Endodermal cell (in vitro differentiated cells): ENCODE data around the gene SENP8. TPM values are rescaled to one million over a fixed set of nuclear protein-coding genes. Genes with fewer than 3 reads are reported as not detected.
"Not testable (repeated sequence)": the region's sequence is repeated elsewhere in the genome, so short reads cannot be mapped to it uniquely, and the experiment has no call there.

Source experiments
- DNase-seq: peaks from one replicate; pipeline ENCODE4 v3.0.0-alpha.2; 2017
- H3K27ac ChIP-seq: 2 replicates; pipeline ENCODE4 v1.5.1; 2013; ENCODE audit warnings: mild to moderate bottlenecking, low read depth, low read length, moderate library complexity
- H3K27me3 ChIP-seq: 2 replicates; pipeline ENCODE4 v1.6.1; 2013; ENCODE audit warnings: mild to moderate bottlenecking, low read length, moderate library complexity; ENCODE audit not compliant: insufficient read depth, control insufficient read depth, poor library complexity, severe bottlenecking
- H3K36me3 ChIP-seq: 2 replicates; pipeline ENCODE4 v1.7.0; 2013; ENCODE audit warnings: mild to moderate bottlenecking, low read length, moderate library complexity; ENCODE audit not compliant: control insufficient read depth, insufficient read depth
- H3K4me1 ChIP-seq: one replicate; pipeline ENCODE4 v1.7.0; 2013; ENCODE audit warnings: low read length; ENCODE audit not compliant: control insufficient read depth, insufficient read depth
- H3K4me3 ChIP-seq: 2 replicates; pipeline ENCODE4 v1.5.1; 2013; ENCODE audit warnings: mild to moderate bottlenecking, low read length, moderate library complexity
- H3K9ac ChIP-seq: 2 replicates; pipeline ENCODE4 v1.6.1; 2013; ENCODE audit warnings: mild to moderate bottlenecking, low read length, moderate library complexity; ENCODE audit not compliant: poor library complexity, severe bottlenecking; ENCODE audit errors: extremely low read depth
- H3K9me3 ChIP-seq: 2 replicates; pipeline ENCODE4 v1.6.1; 2013; ENCODE audit warnings: mild to moderate bottlenecking, low read length, moderate library complexity; ENCODE audit not compliant: control insufficient read depth
- H3K27ac Mint-ChIP-seq: 2 replicates; pipeline ENCODE4 v1.8.0; 2020; ENCODE audit warnings: mixed read lengths
- H3K27me3 Mint-ChIP-seq: 2 replicates; pipeline ENCODE4 v1.8.0; 2021; ENCODE audit warnings: mild to moderate bottlenecking, mixed read lengths; ENCODE audit not compliant: insufficient read depth
- H3K36me3 Mint-ChIP-seq: 2 replicates; pipeline ENCODE4 v1.8.0; 2020; ENCODE audit warnings: low read depth, mixed read lengths
- H3K4me1 Mint-ChIP-seq: 2 replicates; pipeline ENCODE4 v1.8.0; 2020; ENCODE audit warnings: mixed read lengths
- H3K4me3 Mint-ChIP-seq: 2 replicates; pipeline ENCODE4 v1.8.0; 2020; ENCODE audit warnings: mild to moderate bottlenecking, moderate library complexity, mixed read lengths
- H3K9me3 Mint-ChIP-seq: 2 replicates; pipeline ENCODE4 v1.8.0; 2020; ENCODE audit warnings: mild to moderate bottlenecking, mixed read lengths
- CTCF ChIP-seq: fragments of 200-600 bp; sonication (generic); conservative IDR thresholded peaks from 2 replicates; pipeline ENCODE4 v1.5.0; 2021; ENCODE audit warnings: antibody characterized with exemption, mild to moderate bottlenecking
- WGBS, 2 experiments: methylation state at CpG; one replicate each; pipeline versions ENCODE4 v1.1.5 to v1.1.7; 2013; ENCODE audit warnings: missing lambda C conversion rate in 2 of 2, mixed read lengths in 1 of 2; ENCODE audit not compliant: insufficient coverage in 1 of 2, insufficient read length in 1 of 2; 5-methylcytosine and 5-hydroxymethylcytosine counted together
- long read RNA-seq, 4 experiments: library from polyadenylated mRNA in 2 of 4; library from RNA in 1 of 4; library from capped mRNA in 1 of 4; stranded (forward) in 3 of 4; unstranded in 1 of 4; transcript quantifications; one replicate each; pipeline ENCODE4 v2.0.0, GENCODE V29; 2020 to 2021; ENCODE audit warnings: inconsistent platforms in 1 of 4
- polyA plus RNA-seq, 2 experiments: library from polyadenylated mRNA; stranded (reverse); fragments of 50-300 nt; gene quantifications; one replicate each; pipeline ENCODE4 v1.2.3, GENCODE V29; 2013
- total RNA-seq, 2 donors: library from RNA; stranded (reverse); fragmentation: NEBNext Ultra II Directional in 1 of 2; extraction: Animal tissue kit (Norgen Biotek cat#: 25700) in 1 of 2; gene quantifications; 2 replicates in 1 of 2; 3 replicates in 1 of 2; pipeline ENCODE4 v1.2.1, GENCODE V29; 2021

Gene SENP8
- total RNA-seq: 1 to 10 TPM; 4.7 to 6.6 TPM
- 6.4 TPM for polyA plus RNA-seq (2013, experiment 1 of 2)
- 6.0 TPM for polyA plus RNA-seq (2013, experiment 2 of 2)
- long read RNA-seq, experiment 1, full-length matches to known transcripts: 1 of 1 reads
- long read RNA-seq, experiment 1, partial matches to known transcripts: 0 of 1 reads
- long read RNA-seq, experiment 1, other reads (novel, unspliced or antisense): 0 of 1 reads
- long read RNA-seq, experiment 2, full-length matches to known transcripts: 10 of 10 reads
- long read RNA-seq, experiment 2, partial matches to known transcripts: 0 of 10 reads
- long read RNA-seq, experiment 2, other reads (novel, unspliced or antisense): 0 of 10 reads
- long read RNA-seq, experiment 3, full-length matches to known transcripts: 21 of 21 reads
- long read RNA-seq, experiment 3, partial matches to known transcripts: 0 of 21 reads
- long read RNA-seq, experiment 3, other reads (novel, unspliced or antisense): 0 of 21 reads
- long read RNA-seq, experiment 4, full-length matches to known transcripts: 10 of 10 reads
- long read RNA-seq, experiment 4, partial matches to known transcripts: 0 of 10 reads
- long read RNA-seq, experiment 4, other reads (novel, unspliced or antisense): 0 of 10 reads

- Histone ChIP-seq H3K9ac (peak within 1 kb of the TSS; percentile 68), H3K4me3 (peak within 1 kb of the TSS; percentile 96), H3K27ac (peak within 1 kb of the TSS; percentile 85), H3K4me1 (peaks cover 3% of the 10 kb centered on the region), H3K27me3 (no peaks in the 10 kb centered on the region), H3K36me3 (no peaks in the 10 kb centered on the region), H3K9me3 (no peaks in the 10 kb centered on the region)
- Mint-ChIP-seq H3K4me3 (peak within 1 kb of the TSS; percentile 95), H3K9me3 (no peaks in the 10 kb centered on the region), H3K4me1 (peaks cover 31% of the 10 kb centered on the region), H3K27me3 (no peaks in the 10 kb centered on the region), H3K36me3 (no peaks in the 10 kb centered on the region), H3K27ac (peak within 1 kb of the TSS; percentile 99)
- peak; percentile 35 for TF ChIP-seq CTCF
- WGBS, 2 experiments: 1 to 3% methylated on average over 38 to 69 of the region's 69 CpGs
- peak; percentile 99 for DNase-seq
Observed at GRCh38 chr15:72118017-72118978, at the start of gene SENP8, which contains the start of gene MYO9A. SENP8 (plus strand) TSS chr15:72118403; CDS start chr15:72139624, 21,221 bp downstream. MYO9A (minus strand) TSS chr15:72118150; CDS start chr15:72046563, 71,587 bp downstream.

GRCh38 chr15:72068856-72069255, 49.3 kb upstream of the SENP8 start:
- no peak overlapping the region for H3K9ac ChIP-seq
- no peaks in the 10 kb centered on the region for H3K4me1 ChIP-seq
- H3K27me3 Mint-ChIP-seq: no peaks in the 10 kb centered on the region
- H3K27ac Mint-ChIP-seq: no peak overlapping the region
- H3K4me1 Mint-ChIP-seq: no peaks in the 10 kb centered on the region
- H3K27ac ChIP-seq: no peak overlapping the region
- H3K4me3 Mint-ChIP-seq: no peak overlapping the region
- DNase-seq: no peak
- no peak overlapping the region for H3K4me3 ChIP-seq
- H3K9me3 Mint-ChIP-seq: no peaks in the 10 kb centered on the region
- H3K9me3 ChIP-seq: no peaks in the 10 kb centered on the region
- no peak for TF ChIP-seq CTCF
- H3K36me3 ChIP-seq: no peaks in the 10 kb centered on the region
- no peaks in the 10 kb centered on the region for H3K27me3 ChIP-seq
- peaks cover 2% of the 10 kb centered on the region for H3K36me3 Mint-ChIP-seq

- Mint-ChIP-seq H3K27ac (no peak overlapping the region), H3K4me1 (no peaks in the 10 kb centered on the region), H3K36me3 (peaks cover 2% of the 10 kb centered on the region), H3K27me3 (no peaks in the 10 kb centered on the region), H3K4me3 (no peak overlapping the region), H3K9me3 (no peaks in the 10 kb centered on the region)
- 80 to 88% methylated on average over 1 of the region's 1 CpG for WGBS, 2 experiments
- Histone ChIP-seq H3K9me3 (no peaks in the 10 kb centered on the region), H3K36me3 (no peaks in the 10 kb centered on the region), H3K27ac (no peak overlapping the region), H3K4me3 (no peak overlapping the region), H3K4me1 (no peaks in the 10 kb centered on the region), H3K9ac (no peak overlapping the region), H3K27me3 (no peaks in the 10 kb centered on the region)
- DNase-seq: no peak
- TF ChIP-seq CTCF: no peak
Observed at GRCh38 chr15:72070817-72071447, 47.3 kb upstream of the SENP8 start.

GRCh38 chr15:72071448-72071825, 46.8 kb upstream of the SENP8 start:
- not testable (repeated sequence) for H3K27me3 ChIP-seq, H3K4me3 ChIP-seq, H3K9ac ChIP-seq, H3K9me3 ChIP-seq, H3K9me3 Mint-ChIP-seq, H3K27ac ChIP-seq, H3K4me1 Mint-ChIP-seq, H3K36me3 Mint-ChIP-seq, H3K4me3 Mint-ChIP-seq, H3K27me3 Mint-ChIP-seq, H3K4me1 ChIP-seq, H3K36me3 ChIP-seq, DNase-seq, H3K27ac Mint-ChIP-seq
- WGBS, 2 experiments: 93 to 97% methylated on average over 6 to 8 of the region's 8 CpGs
